Mucosa of descending colon (tissue), 3 donors: ENCODE data around the gene KANSL3. TPM values are rescaled to one million over a fixed set of nuclear protein-coding genes. Genes with fewer than 3 reads are reported as not detected.
A peak's percentile ranks its signal among the peaks of the same experiment; 100 is the strongest.
"Not testable (repeated sequence)": the region's sequence is repeated elsewhere in the genome, so short reads cannot be mapped to it uniquely, and the experiment has no call there.

Experiments used
- ATAC-seq: fragments of 200-7000 bp; cut with Tn5 transposase; one replicate; pipeline ENCODE4 v1.9.1; 2020; ENCODE audit warnings: mild to moderate bottlenecking, moderate library complexity
- DNase-seq, 3 donors: peaks; one replicate each; pipeline ENCODE4 v3.0.0-alpha.2; 2020
- H3K36me3 ChIP-seq: fragments of 200-600 bp; one replicate; pipeline ENCODE4 v1.8.0; 2021; ENCODE audit warnings: low read depth, mild to moderate bottlenecking
- H3K4me1 ChIP-seq: fragments of 200-600 bp; one replicate; pipeline ENCODE4 v1.8.0; 2021; ENCODE audit warnings: low read depth, mild to moderate bottlenecking
- H3K4me3 ChIP-seq: fragments of 200-600 bp; one replicate; pipeline ENCODE4 v1.8.0; 2021; ENCODE audit warnings: mild to moderate bottlenecking
- H3K9me3 ChIP-seq: fragments of 200-600 bp; one replicate; pipeline ENCODE4 v1.8.0; 2021; ENCODE audit warnings: mild to moderate bottlenecking
- intact Hi-C, 2 donors: fragments of 100-400 bp; cut with DNase I in 1 of 2; cut with micrococcal nuclease in 1 of 2; formaldehyde crosslinking; loops; one replicate each; pipeline versions ENCODE4 v1.11.0 to v1.11.1; 2022; cut with DNase I, micrococcal nuclease
- total RNA-seq, 3 donors: library from RNA; stranded (reverse); fragmentation: NEBNext Ultra II Directional in 2 of 3; extraction: Animal tissue kit (Norgen Biotek cat#: 25700) in 2 of 3; gene quantifications; one replicate each; pipeline versions ENCODE4 v1.2.1 to v1.2.4, GENCODE V29; 2021 to 2023
- TF ChIP-seq, protein P1 (sequence below): fragments of 200-600 bp; IDR thresholded peaks from one replicate; pipeline ENCODE4 v1.8.0; 2022; ENCODE audit warnings: antibody characterized with exemption, mild to moderate bottlenecking
- donor health status: DM: no; HTN: no; CAD: no; lungs with moderate emphysema.
- donor health status: DM: no; HTN: no; CAD: no.
- donor health status: DM: no; HTN: yes; CAD: no.

The KANSL3 gene
- total RNA-seq, 3 donors from 2014 or later = 36.1 to 64.7 (median 49.2) TPM

- Histone ChIP-seq H3K9me3 (no peaks in the 10 kb centered on the region), H3K36me3 (no peaks in the 10 kb centered on the region), H3K4me1 (no peaks in the 10 kb centered on the region), H3K4me3 (no peak overlapping the region)
- intact Hi-C loops = no loop called here
- TF ChIP-seq, protein P1, sequence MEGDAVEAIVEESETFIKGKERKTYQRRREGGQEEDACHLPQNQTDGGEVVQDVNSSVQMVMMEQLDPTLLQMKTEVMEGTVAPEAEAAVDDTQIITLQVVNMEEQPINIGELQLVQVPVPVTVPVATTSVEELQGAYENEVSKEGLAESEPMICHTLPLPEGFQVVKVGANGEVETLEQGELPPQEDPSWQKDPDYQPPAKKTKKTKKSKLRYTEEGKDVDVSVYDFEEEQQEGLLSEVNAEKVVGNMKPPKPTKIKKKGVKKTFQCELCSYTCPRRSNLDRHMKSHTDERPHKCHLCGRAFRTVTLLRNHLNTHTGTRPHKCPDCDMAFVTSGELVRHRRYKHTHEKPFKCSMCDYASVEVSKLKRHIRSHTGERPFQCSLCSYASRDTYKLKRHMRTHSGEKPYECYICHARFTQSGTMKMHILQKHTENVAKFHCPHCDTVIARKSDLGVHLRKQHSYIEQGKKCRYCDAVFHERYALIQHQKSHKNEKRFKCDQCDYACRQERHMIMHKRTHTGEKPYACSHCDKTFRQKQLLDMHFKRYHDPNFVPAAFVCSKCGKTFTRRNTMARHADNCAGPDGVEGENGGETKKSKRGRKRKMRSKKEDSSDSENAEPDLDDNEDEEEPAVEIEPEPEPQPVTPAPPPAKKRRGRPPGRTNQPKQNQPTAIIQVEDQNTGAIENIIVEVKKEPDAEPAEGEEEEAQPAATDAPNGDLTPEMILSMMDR = no peak
- ATAC-seq (no peak), DNase-seq (no peak)
These were observed 31.6 kb upstream of the KANSL3 start for GRCh38 chr2:96669539-96670215.

DNA sequence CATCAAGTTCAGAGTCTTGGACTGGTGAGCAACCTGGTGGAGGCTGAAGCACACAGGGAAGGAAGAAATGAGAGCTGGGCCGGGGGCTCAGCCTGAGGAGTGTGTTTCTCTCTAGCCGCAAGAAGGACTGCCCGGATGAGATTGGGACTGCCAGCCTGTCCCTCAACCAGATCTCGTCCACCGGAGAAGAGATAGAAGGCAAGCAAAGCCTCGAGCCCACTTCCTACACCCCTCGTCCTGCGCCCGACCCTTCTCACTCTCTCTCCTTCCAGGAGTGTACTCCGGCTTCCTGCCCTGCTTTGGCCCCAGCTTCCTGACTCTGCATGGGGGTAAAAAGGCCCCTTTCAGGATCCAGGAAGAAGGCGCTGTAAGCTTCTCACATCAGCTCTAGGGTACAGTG lies 30.7 kb upstream of the KANSL3 start:
- DNase-seq (no peak), ATAC-seq (no peak)
- Histone ChIP-seq H3K9me3 (no peaks in the 10 kb centered on the region), H3K4me1 (no peaks in the 10 kb centered on the region), H3K36me3 (no peaks in the 10 kb centered on the region), H3K4me3 (no peak overlapping the region)
- intact Hi-C loops = no loop called here
- TF ChIP-seq, protein P1 = no peak

DNA sequence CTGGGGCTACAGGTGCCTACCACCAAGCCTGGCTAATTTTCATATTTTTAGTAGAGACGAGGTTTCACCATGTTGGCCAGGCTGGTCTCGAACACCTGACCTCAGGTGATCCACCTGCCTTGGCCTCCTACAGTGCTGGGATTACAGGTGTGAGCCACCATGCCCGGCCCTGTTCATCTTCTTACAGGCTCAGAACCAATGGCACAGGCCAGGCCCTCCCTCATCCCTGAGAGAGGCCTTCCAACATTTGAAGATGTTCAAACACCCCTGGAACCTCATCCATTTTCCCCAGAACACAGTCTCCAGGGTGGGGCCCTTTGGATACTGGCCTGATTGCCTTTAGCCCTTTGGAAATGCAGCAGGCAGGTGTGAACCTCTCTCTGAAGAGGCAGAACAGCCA lies 27.6 kb upstream of the KANSL3 start:
- intact Hi-C loops = not testable (repeated sequence)

DNA sequence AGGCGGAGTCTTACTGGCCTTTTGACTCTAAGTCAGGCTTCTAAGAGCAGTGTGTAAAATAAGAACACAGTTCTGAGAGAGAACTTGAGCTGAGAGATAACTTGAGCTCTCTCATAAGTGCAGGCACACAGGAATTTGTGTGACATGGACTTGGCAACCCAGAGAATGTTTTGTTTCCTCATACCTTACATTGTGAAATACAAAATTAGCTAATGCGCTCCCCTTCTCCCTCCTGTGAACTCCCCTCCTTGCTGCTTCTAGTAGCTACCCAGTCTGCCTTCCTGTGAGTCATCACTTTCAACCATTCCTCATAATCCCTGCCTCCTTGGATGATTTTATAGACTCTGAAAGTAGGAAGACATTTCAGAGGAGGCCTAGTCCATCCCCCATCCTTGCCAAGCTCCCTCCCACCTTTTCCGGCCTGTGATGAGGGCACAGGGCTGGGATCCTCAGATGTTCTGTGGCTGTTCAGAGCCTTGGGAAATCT lies 27.0 kb upstream of the KANSL3 start:
- ATAC-seq = peak; percentile 59
- H3K36me3 ChIP-seq = no peaks in the 10 kb centered on the region
- TF ChIP-seq, protein P1 = no peak
- intact Hi-C loops = no loop called here
- no peaks in the 10 kb centered on the region for H3K4me1 ChIP-seq
- no peak overlapping the region for H3K4me3 ChIP-seq
- H3K9me3 ChIP-seq = no peaks in the 10 kb centered on the region
- DNase-seq = no peak

More for the DNA sequence above, 27.6 kb upstream of the KANSL3 start:
- DNase-seq, ATAC-seq, H3K9me3 ChIP-seq, H3K4me3 ChIP-seq, H3K4me1 ChIP-seq, H3K36me3 ChIP-seq: not testable (repeated sequence)

DNA sequence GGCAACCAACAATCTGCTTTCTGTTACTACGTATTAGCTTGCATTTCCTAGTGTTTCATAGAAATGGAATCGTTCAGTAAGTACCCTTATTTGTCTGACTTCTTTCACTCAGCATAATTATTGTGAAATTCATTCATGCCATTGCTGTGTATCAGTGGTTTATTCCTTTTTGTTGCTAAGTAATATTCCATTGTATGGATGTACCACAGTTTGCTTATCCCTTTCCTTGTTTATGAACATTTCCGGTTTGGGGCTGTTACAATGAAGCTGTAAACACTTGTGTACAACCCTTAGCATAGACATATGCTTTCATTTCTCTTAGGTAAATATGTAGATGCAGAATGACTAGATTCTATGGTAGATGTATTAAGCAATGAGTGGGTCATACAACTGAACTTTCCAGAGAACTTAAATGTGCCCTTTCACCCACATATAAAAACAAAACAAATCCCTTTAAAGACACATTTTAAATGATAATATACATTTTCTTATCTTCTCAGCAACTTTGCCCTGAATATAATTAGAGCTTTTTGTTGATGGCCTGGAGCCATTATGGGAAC lies 26.3 kb upstream of the KANSL3 start:
- no peak for DNase-seq
- Histone ChIP-seq H3K4me1 (no peaks in the 10 kb centered on the region), H3K9me3 (no peaks in the 10 kb centered on the region), H3K4me3 (no peak overlapping the region), H3K36me3 (no peaks in the 10 kb centered on the region)
- intact Hi-C loops = no loop called here
- TF ChIP-seq, protein P1 = no peak
- no peak for ATAC-seq

DNA sequence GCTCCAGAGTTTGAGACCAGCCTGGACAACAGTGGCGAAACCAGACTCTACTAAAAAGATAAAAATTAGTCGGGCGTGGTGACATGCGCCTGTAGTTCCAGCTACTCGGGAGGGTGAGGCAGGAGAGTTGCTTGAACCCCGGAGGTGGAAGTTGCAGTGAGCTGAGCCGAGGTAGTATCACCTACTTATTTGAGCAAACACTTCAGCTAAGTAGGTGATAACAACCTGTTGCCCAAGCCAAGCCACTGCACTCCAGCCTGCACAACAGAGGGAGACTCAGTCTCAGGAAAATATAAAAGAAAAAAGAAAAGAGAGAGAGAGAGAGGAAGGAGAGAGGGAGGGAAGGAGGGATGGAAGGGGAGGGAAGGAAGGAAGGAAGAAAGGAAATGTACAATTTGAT lies 25.7 kb upstream of the KANSL3 start:
- Histone ChIP-seq H3K4me3 (no peak overlapping the region), H3K4me1 (no peaks in the 10 kb centered on the region), H3K9me3 (no peaks in the 10 kb centered on the region), H3K36me3 (no peaks in the 10 kb centered on the region)
- DNase-seq (no peak), ATAC-seq (no peak)
- intact Hi-C loops = no loop called here
- TF ChIP-seq, protein P1 = no peak
